GM12801 (cell line): ENCODE data around the gene UQCRC1.

Source experiments
- TF ChIP-seq, protein P1 (sequence below): IDR thresholded peaks from one replicate; pipeline ENCODE4 v1.5.1; 2011; ENCODE audit warnings: control low read depth; ENCODE audit not compliant: insufficient read length; ENCODE audit errors: extremely low read depth

Gene UQCRC1

DNA sequence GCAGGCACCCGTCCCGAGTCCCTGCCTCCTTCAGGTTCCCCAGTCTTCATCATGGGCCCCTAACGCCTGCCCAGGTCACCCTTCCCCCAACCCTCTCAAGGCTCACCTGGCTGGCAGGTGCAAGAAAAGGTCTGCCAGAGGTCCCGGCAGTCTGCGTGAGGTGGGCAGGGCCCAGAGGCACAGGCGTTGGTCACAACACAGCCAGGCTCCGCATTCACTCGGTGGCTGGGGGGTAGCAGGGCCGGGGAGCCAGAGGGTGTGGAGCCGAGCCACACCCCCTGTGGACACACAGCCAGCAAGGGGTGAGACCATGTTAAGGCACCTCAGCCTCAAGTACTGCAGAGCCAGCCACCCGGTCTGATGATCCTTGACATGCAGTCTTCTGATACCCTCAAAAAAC lies 42.3 kb upstream of the UQCRC1 start:
- TF ChIP-seq, protein P1, sequence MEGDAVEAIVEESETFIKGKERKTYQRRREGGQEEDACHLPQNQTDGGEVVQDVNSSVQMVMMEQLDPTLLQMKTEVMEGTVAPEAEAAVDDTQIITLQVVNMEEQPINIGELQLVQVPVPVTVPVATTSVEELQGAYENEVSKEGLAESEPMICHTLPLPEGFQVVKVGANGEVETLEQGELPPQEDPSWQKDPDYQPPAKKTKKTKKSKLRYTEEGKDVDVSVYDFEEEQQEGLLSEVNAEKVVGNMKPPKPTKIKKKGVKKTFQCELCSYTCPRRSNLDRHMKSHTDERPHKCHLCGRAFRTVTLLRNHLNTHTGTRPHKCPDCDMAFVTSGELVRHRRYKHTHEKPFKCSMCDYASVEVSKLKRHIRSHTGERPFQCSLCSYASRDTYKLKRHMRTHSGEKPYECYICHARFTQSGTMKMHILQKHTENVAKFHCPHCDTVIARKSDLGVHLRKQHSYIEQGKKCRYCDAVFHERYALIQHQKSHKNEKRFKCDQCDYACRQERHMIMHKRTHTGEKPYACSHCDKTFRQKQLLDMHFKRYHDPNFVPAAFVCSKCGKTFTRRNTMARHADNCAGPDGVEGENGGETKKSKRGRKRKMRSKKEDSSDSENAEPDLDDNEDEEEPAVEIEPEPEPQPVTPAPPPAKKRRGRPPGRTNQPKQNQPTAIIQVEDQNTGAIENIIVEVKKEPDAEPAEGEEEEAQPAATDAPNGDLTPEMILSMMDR = no peak

DNA sequence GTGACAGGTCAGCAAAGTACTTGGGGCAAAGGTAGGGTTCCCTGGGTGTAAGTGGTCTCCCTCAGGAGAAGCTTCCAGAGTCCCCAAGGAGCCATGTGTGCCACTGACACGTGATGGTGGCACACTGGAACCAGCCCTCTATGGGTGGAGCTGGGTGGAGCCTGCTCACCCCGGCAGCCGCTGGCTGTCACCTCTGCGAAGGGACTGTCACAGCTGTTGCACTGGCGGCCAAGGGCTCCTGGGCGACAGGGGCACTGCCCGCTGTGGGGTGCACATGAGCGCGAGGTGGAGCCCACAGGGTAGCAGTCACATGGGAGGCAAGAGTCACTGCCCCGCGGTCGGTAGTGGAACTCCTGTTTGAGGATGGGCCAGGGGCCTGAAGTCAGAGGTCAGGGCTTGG lies 41.3 kb upstream of the UQCRC1 start:
- TF ChIP-seq, protein P1 = no peak

DNA sequence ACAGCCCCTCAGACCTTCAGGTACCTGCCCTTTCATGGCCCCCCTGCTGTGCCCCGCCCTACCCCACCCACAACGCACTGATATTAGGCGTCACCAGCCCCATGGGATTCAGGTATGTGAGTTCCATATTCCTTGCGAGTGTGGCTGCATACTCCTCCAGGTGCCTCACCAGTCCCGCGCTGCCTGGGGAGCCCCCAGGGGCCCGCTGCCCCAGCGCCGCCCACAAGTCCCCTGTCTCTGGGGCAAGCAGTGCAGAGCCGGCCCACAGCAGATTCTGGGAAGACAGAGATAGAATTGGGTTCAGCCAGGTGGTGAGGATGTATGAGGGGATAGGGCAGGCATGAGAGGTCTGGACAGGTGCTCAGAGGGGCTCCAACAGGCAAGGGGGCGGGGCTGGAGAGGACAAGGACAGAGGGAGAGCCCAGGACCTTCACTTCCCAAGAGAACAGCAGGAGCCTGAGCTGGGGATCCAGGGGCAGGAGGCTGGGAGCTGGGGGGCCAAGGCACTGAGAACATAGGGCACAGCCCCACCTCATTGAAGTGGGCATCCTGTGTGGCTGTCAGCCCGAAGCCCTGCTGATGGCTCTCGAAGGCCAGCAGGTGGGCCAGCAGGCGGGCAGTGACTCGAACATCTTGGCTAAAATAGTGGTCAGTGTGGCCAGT lies 38.9 kb upstream of the UQCRC1 start:
- TF ChIP-seq, protein P1 = no peak

DNA sequence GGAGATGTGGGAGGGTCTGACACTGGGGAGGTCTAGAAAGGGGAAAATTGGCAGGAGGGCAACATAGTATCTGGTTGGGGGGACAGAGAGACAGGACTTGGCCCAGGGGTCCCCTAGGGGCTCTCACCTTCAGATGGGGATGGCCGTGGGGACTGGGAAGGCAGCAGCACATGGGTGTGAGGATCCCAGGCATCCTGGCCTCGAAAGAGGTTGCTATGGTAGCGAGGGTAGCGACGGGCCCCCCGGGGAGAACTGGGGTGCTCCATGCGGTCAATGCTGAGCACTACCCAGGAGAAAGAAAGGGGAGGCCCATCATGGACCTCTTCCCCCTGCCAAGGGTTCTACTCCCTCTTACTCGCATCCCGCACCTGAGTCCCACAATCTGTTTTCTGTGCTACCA lies 38.3 kb upstream of the UQCRC1 start:
- TF ChIP-seq, protein P1 = no peak

DNA sequence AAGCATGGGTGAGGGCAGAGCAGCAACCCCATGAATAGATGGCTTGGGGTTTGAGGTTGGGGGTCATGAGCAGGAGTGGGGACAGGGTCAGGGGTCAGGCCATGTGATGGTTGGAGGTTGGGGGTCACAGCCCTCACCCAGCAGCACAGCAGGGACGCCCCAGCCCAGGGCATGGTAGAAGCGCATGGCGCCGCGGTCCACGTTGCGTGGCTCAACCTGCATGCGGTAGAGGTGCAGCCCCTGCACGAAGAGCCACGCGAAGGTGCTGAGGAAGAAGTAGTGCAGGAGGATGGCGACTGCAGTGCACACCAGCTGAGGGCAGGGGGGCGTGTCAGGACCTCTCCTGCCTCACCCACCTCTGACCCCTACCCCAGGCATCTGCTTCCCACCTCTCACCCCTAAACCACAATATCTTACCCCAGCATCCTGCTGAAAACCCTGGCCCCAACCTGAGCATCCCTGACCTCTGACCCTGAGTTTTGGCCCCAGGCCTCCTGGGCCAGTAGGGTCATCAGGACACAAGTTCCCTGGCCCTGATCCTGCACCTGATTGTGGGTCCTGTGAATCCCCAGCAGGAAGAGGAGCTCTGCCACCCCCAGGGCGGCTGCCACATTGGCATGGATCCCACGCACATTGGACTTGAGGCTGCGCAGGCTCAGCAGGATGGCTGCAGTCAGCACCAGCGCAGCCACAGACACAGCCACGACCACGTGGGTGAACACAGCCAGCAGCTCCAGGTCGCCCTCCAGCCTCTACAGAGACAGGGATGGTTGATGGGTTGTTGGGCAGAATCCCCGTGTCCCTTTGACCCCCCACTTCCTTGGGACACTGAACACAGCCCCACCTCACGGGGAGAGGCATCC lies 35.7 kb upstream of the UQCRC1 start:
- TF ChIP-seq, protein P1 = no peak

DNA sequence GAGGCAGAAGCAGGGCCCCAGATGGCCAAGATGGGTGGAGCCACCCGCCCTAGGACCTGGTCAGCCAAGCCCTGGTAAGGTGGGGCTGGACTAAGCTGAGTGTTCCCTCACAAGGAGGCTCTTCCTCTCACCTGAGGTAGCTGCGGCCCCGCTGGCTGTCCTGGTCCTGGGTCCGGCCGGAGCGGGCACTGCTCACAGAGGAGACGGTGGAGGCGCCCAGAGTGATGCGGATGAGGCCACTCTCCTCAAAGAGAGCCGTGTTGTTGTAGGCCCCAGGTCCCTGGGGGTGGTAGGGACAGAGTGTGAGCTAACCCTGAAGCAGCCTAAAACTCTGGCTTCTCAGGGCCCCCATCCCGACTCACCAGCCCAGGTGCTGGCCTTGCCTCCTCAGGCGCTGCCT lies 33.2 kb upstream of the UQCRC1 start:
- TF ChIP-seq, protein P1 = no peak

DNA sequence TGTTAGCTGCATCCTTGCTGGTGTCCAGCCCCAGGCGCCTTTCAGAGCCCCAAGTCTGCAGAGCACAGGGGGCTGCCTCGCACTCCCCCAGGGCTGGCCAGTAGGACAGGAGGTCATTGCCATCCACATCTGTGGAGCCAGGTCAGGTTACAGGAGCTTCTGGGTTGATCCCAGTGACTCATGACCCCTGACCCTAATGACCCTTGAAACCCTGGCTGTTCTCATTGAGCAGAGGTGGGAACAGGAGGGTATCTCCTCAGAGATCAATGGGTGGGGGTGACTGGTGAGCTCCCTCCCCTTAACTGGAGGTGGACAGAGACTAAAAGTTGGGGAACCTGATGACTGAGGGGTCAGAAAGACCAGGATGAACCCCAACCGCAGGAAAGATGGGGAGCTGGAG lies 31.9 kb upstream of the UQCRC1 start:
- TF ChIP-seq, protein P1 = no peak
